Gastrocnemius medialis (tissue), 4 donors: Measurements from ENCODE around the gene TRH.

Experiments used
- CTCF ChIP-seq, 5 experiments: fragments of 450-650 bp in 3 of 5; fragments of 200-600 bp in 2 of 5; sonication (generic) in 2 of 5; IDR thresholded peaks in 4 of 5; conservative IDR thresholded peaks in 1 of 5; 1 replicate in 4 of 5; 2 replicates in 1 of 5; pipeline ENCODE4 v1.5.1; 2016 to 2019; ENCODE audit warnings: antibody characterized with exemption in 5 of 5, mild to moderate bottlenecking in 3 of 5, moderate library complexity in 3 of 5
- POLR2A ChIP-seq, 2 donors: fragments of 450-650 bp; IDR thresholded peaks; one replicate each; pipeline ENCODE4 v1.6.1; 2017; ENCODE audit warnings: antibody characterized with exemption in 2 of 2, mild to moderate bottlenecking in 2 of 2, moderate library complexity in 2 of 2

GRCh38 chr3:129927072-129927471 lies 47.4 kb upstream of the TRH start:
- TF ChIP-seq CTCF (IDR thresholded peaks at IDR 0.05 in 4 of 5, conservative IDR thresholded peaks at IDR 0.05 in 1 of 5) (no peak), POLR2A (IDR thresholded peaks at IDR 0.05) (no peak)
